HCT116 (cell line): ENCODE data around the gene NUMA1.

Source experiments
- CEBPB ChIP-seq: IDR thresholded peaks from 2 replicates; pipeline ENCODE4 v1.6.1; 2012; ENCODE audit warnings: low read depth
- EZH2 ChIP-seq: fragments of 200-600 bp; sonication (generic); IDR thresholded peaks from 2 replicates; pipeline ENCODE4 v1.6.1; 2017; ENCODE audit warnings: antibody characterized with exemption, mixed run types
- EZH2phosphoT487 ChIP-seq: fragments of 200-600 bp; IDR thresholded peaks from 2 replicates; pipeline ENCODE4 v1.6.1; 2018; ENCODE audit warnings: antibody characterized with exemption, borderline replicate concordance
- POLR2A ChIP-seq: IDR thresholded peaks from 2 replicates; pipeline ENCODE4 v1.7.0; 2011; ENCODE audit warnings: borderline replicate concordance; ENCODE audit not compliant: insufficient read depth, insufficient read length; ENCODE audit errors: extremely low read depth
- POLR2AphosphoS5 ChIP-seq: IDR thresholded peaks from 2 replicates; pipeline ENCODE4 v1.6.1; 2011; ENCODE audit warnings: mild to moderate bottlenecking, low read depth, low read length, moderate library complexity
- RAD21 ChIP-seq: IDR thresholded peaks from 2 replicates; pipeline ENCODE4 v1.6.1; 2012; ENCODE audit warnings: low read depth, mild to moderate bottlenecking
- SP1 ChIP-seq: IDR thresholded peaks from 2 replicates; pipeline ENCODE4 v1.6.1; 2012; ENCODE audit warnings: low read depth
- TCF7L2 ChIP-seq: IDR thresholded peaks from 2 replicates; pipeline ENCODE4 v1.7.0; 2011; ENCODE audit warnings: borderline replicate concordance, inconsistent platforms; ENCODE audit not compliant: insufficient read depth, insufficient read length; ENCODE audit errors: extremely low read depth
- ZBTB33 ChIP-seq: IDR thresholded peaks from 2 replicates; pipeline ENCODE4 v1.6.1; 2011; ENCODE audit warnings: mild to moderate bottlenecking, low read length, moderate library complexity; ENCODE audit not compliant: insufficient replicate concordance; ENCODE audit errors: extremely low read depth
- ZNF274 ChIP-seq: fragments of 200-500 bp; sonication (Bioruptor generic); IDR thresholded peaks from 2 replicates; pipeline ENCODE4 v1.6.1; 2014; ENCODE audit warnings: mild to moderate bottlenecking, low read depth, low read length, inconsistent platforms
- TF ChIP-seq, protein P1 (sequence below), 3 experiments: fragments of 200-600 bp in 1 of 3; sonication (generic) in 1 of 3; IDR thresholded peaks in 2 of 3; conservative IDR thresholded peaks in 1 of 3; 2 replicates each; pipeline ENCODE4 v1.5.1; 2012 to 2017; ENCODE audit warnings: low read depth in 2 of 3, low read length in 2 of 3, antibody characterized with exemption in 1 of 3, borderline replicate concordance in 1 of 3, control low read depth in 1 of 3, mild to moderate bottlenecking in 1 of 3, mixed read lengths in 1 of 3, mixed run types in 1 of 3, moderate library complexity in 1 of 3; ENCODE audit not compliant: insufficient read depth in 1 of 3
- TF ChIP-seq, protein P2 (sequence below): IDR thresholded peaks from 2 replicates; pipeline ENCODE4 v1.6.1; 2012; ENCODE audit warnings: low read depth

DNA sequence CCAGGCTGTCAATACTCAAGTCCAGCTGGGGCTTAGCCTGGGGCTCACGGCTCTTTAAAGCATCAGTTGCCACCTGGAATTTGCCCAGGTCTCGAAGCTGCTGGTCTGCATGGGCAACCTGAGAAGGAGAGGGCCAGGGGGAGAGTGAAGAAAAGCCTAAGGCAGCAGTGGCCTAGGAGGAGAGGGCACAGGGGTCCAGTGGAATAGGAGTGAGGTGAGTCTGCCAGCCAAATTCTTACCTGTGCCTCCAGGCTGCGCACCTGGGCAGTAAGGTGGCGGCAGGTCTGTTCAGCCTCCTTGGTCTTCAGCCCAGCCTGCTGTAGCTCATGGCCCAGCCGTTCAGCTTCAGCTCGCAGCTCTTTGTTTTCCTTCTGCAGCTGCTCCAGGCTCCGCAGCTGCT lies 71.6 kb downstream of the NUMA1 start:
- TF ChIP-seq, protein P1, sequence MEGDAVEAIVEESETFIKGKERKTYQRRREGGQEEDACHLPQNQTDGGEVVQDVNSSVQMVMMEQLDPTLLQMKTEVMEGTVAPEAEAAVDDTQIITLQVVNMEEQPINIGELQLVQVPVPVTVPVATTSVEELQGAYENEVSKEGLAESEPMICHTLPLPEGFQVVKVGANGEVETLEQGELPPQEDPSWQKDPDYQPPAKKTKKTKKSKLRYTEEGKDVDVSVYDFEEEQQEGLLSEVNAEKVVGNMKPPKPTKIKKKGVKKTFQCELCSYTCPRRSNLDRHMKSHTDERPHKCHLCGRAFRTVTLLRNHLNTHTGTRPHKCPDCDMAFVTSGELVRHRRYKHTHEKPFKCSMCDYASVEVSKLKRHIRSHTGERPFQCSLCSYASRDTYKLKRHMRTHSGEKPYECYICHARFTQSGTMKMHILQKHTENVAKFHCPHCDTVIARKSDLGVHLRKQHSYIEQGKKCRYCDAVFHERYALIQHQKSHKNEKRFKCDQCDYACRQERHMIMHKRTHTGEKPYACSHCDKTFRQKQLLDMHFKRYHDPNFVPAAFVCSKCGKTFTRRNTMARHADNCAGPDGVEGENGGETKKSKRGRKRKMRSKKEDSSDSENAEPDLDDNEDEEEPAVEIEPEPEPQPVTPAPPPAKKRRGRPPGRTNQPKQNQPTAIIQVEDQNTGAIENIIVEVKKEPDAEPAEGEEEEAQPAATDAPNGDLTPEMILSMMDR (IDR thresholded peaks at IDR 0.05 in 2 of 3, conservative IDR thresholded peaks at IDR 0.05 in 1 of 3; ENCODE audit: borderline replicate concordance in 1 of 3, insufficient read depth in 1 of 3, low read depth in 2 of 3, low read length in 2 of 3) = no peak
- no peak for TF ChIP-seq ZBTB33
- TF ChIP-seq SP1 = no peak
- TF ChIP-seq POLR2AphosphoS5 = no peak
- no peak for TF ChIP-seq EZH2
- no peak for TF ChIP-seq EZH2phosphoT487
- TF ChIP-seq POLR2A = no peak
- TF ChIP-seq, protein P2, sequence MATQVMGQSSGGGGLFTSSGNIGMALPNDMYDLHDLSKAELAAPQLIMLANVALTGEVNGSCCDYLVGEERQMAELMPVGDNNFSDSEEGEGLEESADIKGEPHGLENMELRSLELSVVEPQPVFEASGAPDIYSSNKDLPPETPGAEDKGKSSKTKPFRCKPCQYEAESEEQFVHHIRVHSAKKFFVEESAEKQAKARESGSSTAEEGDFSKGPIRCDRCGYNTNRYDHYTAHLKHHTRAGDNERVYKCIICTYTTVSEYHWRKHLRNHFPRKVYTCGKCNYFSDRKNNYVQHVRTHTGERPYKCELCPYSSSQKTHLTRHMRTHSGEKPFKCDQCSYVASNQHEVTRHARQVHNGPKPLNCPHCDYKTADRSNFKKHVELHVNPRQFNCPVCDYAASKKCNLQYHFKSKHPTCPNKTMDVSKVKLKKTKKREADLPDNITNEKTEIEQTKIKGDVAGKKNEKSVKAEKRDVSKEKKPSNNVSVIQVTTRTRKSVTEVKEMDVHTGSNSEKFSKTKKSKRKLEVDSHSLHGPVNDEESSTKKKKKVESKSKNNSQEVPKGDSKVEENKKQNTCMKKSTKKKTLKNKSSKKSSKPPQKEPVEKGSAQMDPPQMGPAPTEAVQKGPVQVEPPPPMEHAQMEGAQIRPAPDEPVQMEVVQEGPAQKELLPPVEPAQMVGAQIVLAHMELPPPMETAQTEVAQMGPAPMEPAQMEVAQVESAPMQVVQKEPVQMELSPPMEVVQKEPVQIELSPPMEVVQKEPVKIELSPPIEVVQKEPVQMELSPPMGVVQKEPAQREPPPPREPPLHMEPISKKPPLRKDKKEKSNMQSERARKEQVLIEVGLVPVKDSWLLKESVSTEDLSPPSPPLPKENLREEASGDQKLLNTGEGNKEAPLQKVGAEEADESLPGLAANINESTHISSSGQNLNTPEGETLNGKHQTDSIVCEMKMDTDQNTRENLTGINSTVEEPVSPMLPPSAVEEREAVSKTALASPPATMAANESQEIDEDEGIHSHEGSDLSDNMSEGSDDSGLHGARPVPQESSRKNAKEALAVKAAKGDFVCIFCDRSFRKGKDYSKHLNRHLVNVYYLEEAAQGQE = no peak
- TF ChIP-seq TCF7L2 = no peak
- no peak for TF ChIP-seq ZNF274
- no peak for TF ChIP-seq CEBPB
- TF ChIP-seq RAD21 = no peak
